K562 (cell line): ENCODE measurements around the gene PGD. TPM values are rescaled to one million over a fixed set of nuclear protein-coding genes. Genes with fewer than 3 reads are reported as not detected.
A peak's percentile ranks its signal among the peaks of the same experiment; 100 is the strongest.

ENCODE experiments used
- ATAC-seq: fragments of 200-7000 bp; cut with Tn5 transposase; 3 replicates; pipeline ENCODE4 v1.9.1; 2020; ENCODE audit warnings: moderate library complexity
- BruUV-seq: library from RNA; stranded (reverse); fragments of 400-500 nt; replicated peaks from 2 replicates; lab custom pipeline; 2021; lab: Mats Ljungman, UMichigan
- CTCF ChIA-PET: fragments of 300-600 bp; formaldehyde crosslinking; extraction: SDS; loops from one replicate; lab custom pipeline; 2021; ENCODE audit warnings: low intra/inter-chr PET ratio; lab: Yijun Ruan, JAX
- POLR2A ChIA-PET: fragments of 300-600, 350-650 bp; sonication (Branson Sonifier 250); formaldehyde crosslinking; extraction: SDS; loops from one replicate; lab custom pipeline; 2021; ENCODE audit warnings: antibody characterized with exemption, inconsistent platforms; lab: Yijun Ruan, JAX
- DNase-seq, 4 experiments: peaks; one replicate each; pipeline versions ENCODE4 v3.0.0 to v3.0.0-alpha.2; 2011 to 2018; ENCODE audit warnings: low spot score in 3 of 4, mixed read lengths in 3 of 4; ENCODE audit errors: extremely low read depth in 1 of 4
- FAIRE-seq: peaks from 2 replicates; lab custom pipeline; 2011; peaks lifted over from hg19 to GRCh38; lab: Jason Lieb, UNC
- H2AFZ ChIP-seq: 2 replicates; pipeline ENCODE4 v1.6.0; 2011; ENCODE audit warnings: low read depth, low read length, control low read depth, inconsistent platforms
- H3K27ac ChIP-seq: fragments of 200-600 bp; 3 replicates; pipeline ENCODE4 v1.8.0; 2011; ENCODE audit warnings: low read depth, mild to moderate bottlenecking, control low read depth, inconsistent platforms, low read length, moderate library complexity, mixed read lengths; ENCODE audit errors: extremely low read depth
- H3K27me3 ChIP-seq, 2 experiments: fragments of 300-600 bp in 1 of 2; 2 replicates in 1 of 2; 3 replicates in 1 of 2; pipeline versions ENCODE4 v1.6.0 to v1.8.0; 2011; ENCODE audit warnings: inconsistent platforms in 2 of 2, low read length in 2 of 2, mild to moderate bottlenecking in 1 of 2, mixed read lengths in 1 of 2, moderate library complexity in 1 of 2; ENCODE audit not compliant: control insufficient read depth in 2 of 2, insufficient read depth in 2 of 2
- H3K36me3 ChIP-seq: fragments of 300-600 bp; 3 replicates; pipeline ENCODE4 v1.8.0; 2011; ENCODE audit warnings: mild to moderate bottlenecking, low read length, inconsistent platforms; ENCODE audit not compliant: control insufficient read depth, insufficient read depth
- H3K4me1 ChIP-seq, 2 experiments: fragments of 200-600 bp in 1 of 2; replicated peaks in 1 of 2; 2 replicates in 1 of 2; 3 replicates in 1 of 2; pipeline versions ENCODE4 v1.5.1 to v1.8.0; 2011; ENCODE audit warnings: inconsistent platforms in 2 of 2, low read length in 2 of 2, mild to moderate bottlenecking in 1 of 2, mixed read lengths in 1 of 2, moderate library complexity in 1 of 2; ENCODE audit not compliant: control insufficient read depth in 2 of 2, insufficient read depth in 2 of 2
- H3K4me2 ChIP-seq: 2 replicates; pipeline ENCODE4 v1.6.1; 2011; ENCODE audit warnings: low read length, control low read depth, inconsistent platforms, mixed read lengths; ENCODE audit not compliant: insufficient read depth
- H3K4me3 ChIP-seq: fragments of 200-600 bp; sonication (generic), shearing (Covaris generic); 2 replicates; pipeline ENCODE4 v1.5.1; 2016; ENCODE audit warnings: control low read depth, inconsistent platforms
- H3K79me2 ChIP-seq: fragments of 200-600 bp; 3 replicates; pipeline ENCODE4 v1.8.0; 2011; ENCODE audit warnings: low read length, inconsistent platforms; ENCODE audit not compliant: control insufficient read depth, insufficient read depth
- H3K9ac ChIP-seq, 2 experiments: 2 replicates each; pipeline versions ENCODE4 v1.6.0 to v1.6.1; 2011; ENCODE audit warnings: low read depth in 2 of 2, low read length in 2 of 2, control low read depth in 1 of 2, inconsistent platforms in 1 of 2, mild to moderate bottlenecking in 1 of 2, mixed read lengths in 1 of 2; ENCODE audit not compliant: insufficient read depth in 1 of 2
- H3K9me1 ChIP-seq: one replicate; pipeline ENCODE4 v1.6.0; 2011; ENCODE audit warnings: inconsistent platforms, mild to moderate bottlenecking, low read length, moderate library complexity; ENCODE audit not compliant: control insufficient read depth, insufficient read depth
- H3K9me3 ChIP-seq: replicated peaks from 2 replicates; pipeline ENCODE4 v1.5.1; 2011; ENCODE audit warnings: low read depth, low read length, inconsistent platforms; ENCODE audit not compliant: control insufficient read depth, insufficient read depth
- H4K20me1 ChIP-seq: replicated peaks from 2 replicates; pipeline ENCODE4 v1.6.1; 2011; ENCODE audit warnings: low read length, inconsistent platforms, mixed read lengths; ENCODE audit not compliant: control insufficient read depth, insufficient read depth
- CTCFL ChIP-seq: IDR thresholded peaks from 2 replicates; pipeline ENCODE4 v1.6.1; 2011; ENCODE audit warnings: borderline replicate concordance, low read depth, mild to moderate bottlenecking, moderate library complexity, low read length; ENCODE audit not compliant: insufficient read depth, poor library complexity, severe bottlenecking
- MAX ChIP-seq: sonication (generic); formaldehyde crosslinking; IDR thresholded peaks from 2 replicates; pipeline ENCODE4 v1.9.0; 2022; ENCODE audit warnings: mild to moderate bottlenecking, missing genetic modification reagents
- NFIC ChIP-seq: fragments of 450-650 bp; IDR thresholded peaks from 2 replicates; pipeline ENCODE4 v1.6.1; 2017; ENCODE audit warnings: mild to moderate bottlenecking, inconsistent platforms
- ZNF384 ChIP-seq: IDR thresholded peaks from 2 replicates; pipeline ENCODE4 v1.6.1; 2012; ENCODE audit warnings: low read depth, low read length, improper control_type of control experiment
- ZNF395 ChIP-seq: fragments of 200-800 bp; sonication (Bioruptor generic); IDR thresholded peaks from 2 replicates; pipeline ENCODE4 v1.6.1; 2017; ENCODE audit warnings: missing genetic modification characterization, missing compliant biosample characterization
- WGBS: fragments of 100-300 bp; shearing (Covaris generic); methylation state at CpG from one replicate; pipeline ENCODE4 v1.1.6; 2016; ENCODE audit warnings: low coverage, mixed read lengths; ENCODE audit not compliant: insufficient coverage; ENCODE audit errors: missing lambda C conversion rate; 5-methylcytosine and 5-hydroxymethylcytosine counted together
- in situ Hi-C: fragments of 300-500 bp; cut with MboI; formaldehyde crosslinking; loops from 4 replicates; pipeline ENCODE4 v1.15.0; 2018; ENCODE audit warnings: inconsistent platforms, mixed read lengths
- intact Hi-C: fragments of 100-400 bp; cut with micrococcal nuclease; formaldehyde crosslinking; loops from 2 replicates; pipeline ENCODE4 v1.14.2; 2022
- polyA plus RNA-seq, 8 experiments: library from polyadenylated mRNA; depleted of rRNA in 4 of 8; stranded (reverse) in 5 of 8; unstranded in 3 of 8; fragments of >200 nt; fragmentation: Nextera tagmentation in 2 of 8; fragmentation: Illumina TruSeq in 1 of 8; extraction: Ambion mirVana in 2 of 8; extraction: Trizol in 1 of 8; gene quantifications; 2 replicates each; pipeline versions ENCODE4 v1.2.1 to v1.2.3, GENCODE V29; 2011 to 2014; ENCODE audit warnings: inconsistent platforms in 1 of 8, missing spikeins in 1 of 8
- total RNA-seq, 7 experiments: library from RNA; depleted of rRNA in 6 of 7; stranded (reverse); fragments of >200 nt in 6 of 7; fragmentation: Illumina TruSeq in 2 of 7; extraction: Trizol in 2 of 7; gene quantifications; 2 replicates each; pipeline versions ENCODE4 v1.2.1 to v1.2.3, GENCODE V29; 2011 to 2021; ENCODE audit warnings: low replicate concordance in 1 of 7
- TF ChIP-seq, protein P1 (sequence below), 3 experiments: IDR thresholded peaks in 2 of 3; conservative IDR thresholded peaks in 1 of 3; 2 replicates each; pipeline ENCODE4 v1.5.1; 2011 to 2012; ENCODE audit warnings: low read length in 3 of 3, mild to moderate bottlenecking in 3 of 3, control low read depth in 2 of 3, improper control_type of control experiment in 1 of 3, inconsistent platforms in 1 of 3, low read depth in 1 of 3, mixed read lengths in 1 of 3, moderate library complexity in 1 of 3; ENCODE audit not compliant: insufficient read depth in 2 of 3

PGD gene
- total and polyA plus RNA-seq, 9 of the 15 experiments (the other 6 are each of a cell fraction or from before 2014, with no cell fraction given) = 177 to 542 (median 270) TPM

GRCh38 chr1:10421637-10422036 is 22.8 kb downstream of the PGD start:
- TF ChIP-seq ZNF384 (0 out of 2 replicates have a peak, but pooled peaks have one; percentile 8), ZNF395 (CRISPR knock-in tag) (no peak)
- in situ Hi-C loops (no loop called here), intact Hi-C loops (loop anchor here (10.0 kb wide), 1 partner anchor 387 kb away; the partner anchor contains the start of gene UBE4B)
- no peak overlapping the region for H3K4me2 ChIP-seq
- H3K4me3 ChIP-seq = no peak overlapping the region
- H3K27ac ChIP-seq = no peak overlapping the region
- WGBS = 92% methylated on average over 5 of the region's 5 CpGs
- H4K20me1 ChIP-seq = no peaks in the 10 kb centered on the region; the same call in 1 of the 2 replicates
- ChIA-PET CTCF (no interaction called here), POLR2A (interaction anchor here (1.2 kb wide), 1 partner anchor 20 kb away, joined by 3 read pairs; no protein-coding TSS in a partner anchor)
- H3K9me1 ChIP-seq = no peaks in the 10 kb centered on the region
- no peak for FAIRE-seq
- no peak overlapping the region for H3K9ac ChIP-seq
- BruUV-seq = no TSS peak
- H3K27me3 ChIP-seq = no peaks in the 10 kb centered on the region
- no peaks in the 10 kb centered on the region for H3K9me3 ChIP-seq
- no peak for DNase-seq
- no peak overlapping the region for H2AFZ ChIP-seq
- ATAC-seq = no peak; the same call in 2 of the 3 replicates
- H3K36me3 ChIP-seq = peaks cover 48% of the 10 kb centered on the region
- H3K4me1 ChIP-seq = peaks cover 0 to 3% of the 10 kb centered on the region in 2 experiments; a peak in 2 of 5 replicates
- H3K79me2 ChIP-seq = no peaks in the 10 kb centered on the region; the same call in 2 of the 3 replicates

DNA sequence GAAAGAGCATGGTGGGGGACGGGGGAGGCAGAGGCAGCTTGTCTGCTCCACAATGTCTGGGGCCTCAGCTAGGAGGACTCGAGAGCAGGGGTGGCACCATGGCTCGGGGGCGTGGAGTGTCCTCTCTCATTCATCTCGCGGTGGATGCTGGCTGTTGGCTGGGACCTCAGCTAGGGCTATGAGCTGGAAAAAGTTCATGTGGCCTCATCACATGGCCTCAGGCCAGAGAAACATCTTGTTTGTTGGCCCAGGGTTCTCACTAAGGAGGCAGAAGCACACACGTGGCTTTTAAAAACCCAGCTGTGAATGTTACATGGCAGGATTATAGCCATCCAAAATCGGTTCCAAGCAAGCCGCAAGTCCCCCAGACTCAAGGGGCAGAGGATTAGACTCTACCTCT is 25.2 kb downstream of the PGD start:
- H3K36me3 ChIP-seq = peaks cover 25% of the 10 kb centered on the region; the same call in 2 of the 3 replicates
- CTCF ChIA-PET = no interaction called here
- H3K27me3 ChIP-seq = no peaks in the 10 kb centered on the region
- FAIRE-seq (no peak), DNase-seq (peak in 1 of 4 experiments; percentile 28), ATAC-seq (peak; percentile 42)
- peaks cover 0 to 5% of the 10 kb centered on the region in 2 experiments; a peak in 3 of 5 replicates for H3K4me1 ChIP-seq
- 50% methylated on average over 9 of the region's 9 CpGs for WGBS
- H4K20me1 ChIP-seq = no peaks in the 10 kb centered on the region; the same call in 1 of the 2 replicates
- 0 out of 2 replicates have a peak overlapping the region, but pooled peaks have one; percentile 14 for H2AFZ ChIP-seq
- intact Hi-C loops (loop anchor here (10.0 kb wide), 1 partner anchor 389 kb away; the partner anchor contains the start of gene UBE4B), in situ Hi-C loops (no loop called here)
- H3K4me2 ChIP-seq = no peak overlapping the region
- H3K4me3 ChIP-seq = no peak overlapping the region
- POLR2A ChIA-PET = interaction anchor here (0.6 to 1.5 kb wide), 4 partner anchors 9 to 68 kb away, joined by 3 to 6 read pairs (median 3); partner anchors contain the start of gene PGD
- peak; percentile 43; the same call in 1 of the 2 replicates for TF ChIP-seq MAX (CRISPR knock-in tag)
- TF ChIP-seq NFIC = 0 out of 2 replicates have a peak, but pooled peaks have one; percentile 17
- no peak for TF ChIP-seq CTCFL
- TF ChIP-seq, protein P1, sequence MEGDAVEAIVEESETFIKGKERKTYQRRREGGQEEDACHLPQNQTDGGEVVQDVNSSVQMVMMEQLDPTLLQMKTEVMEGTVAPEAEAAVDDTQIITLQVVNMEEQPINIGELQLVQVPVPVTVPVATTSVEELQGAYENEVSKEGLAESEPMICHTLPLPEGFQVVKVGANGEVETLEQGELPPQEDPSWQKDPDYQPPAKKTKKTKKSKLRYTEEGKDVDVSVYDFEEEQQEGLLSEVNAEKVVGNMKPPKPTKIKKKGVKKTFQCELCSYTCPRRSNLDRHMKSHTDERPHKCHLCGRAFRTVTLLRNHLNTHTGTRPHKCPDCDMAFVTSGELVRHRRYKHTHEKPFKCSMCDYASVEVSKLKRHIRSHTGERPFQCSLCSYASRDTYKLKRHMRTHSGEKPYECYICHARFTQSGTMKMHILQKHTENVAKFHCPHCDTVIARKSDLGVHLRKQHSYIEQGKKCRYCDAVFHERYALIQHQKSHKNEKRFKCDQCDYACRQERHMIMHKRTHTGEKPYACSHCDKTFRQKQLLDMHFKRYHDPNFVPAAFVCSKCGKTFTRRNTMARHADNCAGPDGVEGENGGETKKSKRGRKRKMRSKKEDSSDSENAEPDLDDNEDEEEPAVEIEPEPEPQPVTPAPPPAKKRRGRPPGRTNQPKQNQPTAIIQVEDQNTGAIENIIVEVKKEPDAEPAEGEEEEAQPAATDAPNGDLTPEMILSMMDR (IDR thresholded peaks at IDR 0.05 in 2 of 3, conservative IDR thresholded peaks at IDR 0.05 in 1 of 3; ENCODE audit: insufficient read depth in 2 of 3, low read depth in 1 of 3, low read length in 3 of 3) = 0 out of 6 replicates have a peak, but pooled peaks of 1 of the 3 experiments have one; percentile 6
- H3K79me2 ChIP-seq = no peaks in the 10 kb centered on the region
- H3K9me1 ChIP-seq = no peaks in the 10 kb centered on the region
- H3K9me3 ChIP-seq = no peaks in the 10 kb centered on the region
- BruUV-seq = no TSS peak
- H3K27ac ChIP-seq = no peak overlapping the region
- H3K9ac ChIP-seq = no peak overlapping the region; a peak in 1 of 4 replicates
